Neural progenitor cell (in vitro differentiated cells): ENCODE measurements around the gene CSRNP3.

Source experiments
- EZH2 ChIP-seq: fragments of 200-600 bp; sonication (generic); IDR thresholded peaks from 2 replicates; pipeline ENCODE4 v1.6.1; 2017; ENCODE audit warnings: antibody characterized with exemption, mild to moderate bottlenecking, moderate library complexity
- EZH2phosphoT487 ChIP-seq: fragments of 200-600 bp; sonication (generic); IDR thresholded peaks from 2 replicates; pipeline ENCODE4 v1.6.1; 2017; ENCODE audit warnings: antibody characterized with exemption
- TF ChIP-seq, protein P1 (sequence below): fragments of 200-600 bp; sonication (generic); IDR thresholded peaks from 2 replicates; pipeline ENCODE4 v1.5.1; 2017; ENCODE audit warnings: antibody characterized with exemption, mild to moderate bottlenecking

DNA sequence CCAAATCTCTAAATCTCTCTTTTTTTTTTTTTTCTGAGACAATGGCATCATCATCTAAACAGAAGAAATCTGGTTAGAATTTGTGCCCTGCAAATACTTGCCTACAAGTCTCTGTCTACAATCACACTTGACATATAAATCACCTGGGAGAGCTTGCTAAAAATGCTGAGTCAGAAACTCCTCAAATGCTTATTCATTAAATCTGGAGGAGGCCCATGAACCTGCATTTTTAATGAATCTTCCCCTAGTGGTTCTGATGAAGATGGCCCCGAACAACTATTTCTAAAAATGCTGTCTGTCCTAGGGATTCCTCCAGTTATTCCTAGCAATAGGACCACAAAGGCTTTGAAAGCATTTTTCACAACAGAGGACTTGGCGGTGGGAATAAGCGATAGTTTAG is 1.6 kb upstream of the CSRNP3 start:
- no peak for TF ChIP-seq EZH2phosphoT487
- TF ChIP-seq, protein P1, sequence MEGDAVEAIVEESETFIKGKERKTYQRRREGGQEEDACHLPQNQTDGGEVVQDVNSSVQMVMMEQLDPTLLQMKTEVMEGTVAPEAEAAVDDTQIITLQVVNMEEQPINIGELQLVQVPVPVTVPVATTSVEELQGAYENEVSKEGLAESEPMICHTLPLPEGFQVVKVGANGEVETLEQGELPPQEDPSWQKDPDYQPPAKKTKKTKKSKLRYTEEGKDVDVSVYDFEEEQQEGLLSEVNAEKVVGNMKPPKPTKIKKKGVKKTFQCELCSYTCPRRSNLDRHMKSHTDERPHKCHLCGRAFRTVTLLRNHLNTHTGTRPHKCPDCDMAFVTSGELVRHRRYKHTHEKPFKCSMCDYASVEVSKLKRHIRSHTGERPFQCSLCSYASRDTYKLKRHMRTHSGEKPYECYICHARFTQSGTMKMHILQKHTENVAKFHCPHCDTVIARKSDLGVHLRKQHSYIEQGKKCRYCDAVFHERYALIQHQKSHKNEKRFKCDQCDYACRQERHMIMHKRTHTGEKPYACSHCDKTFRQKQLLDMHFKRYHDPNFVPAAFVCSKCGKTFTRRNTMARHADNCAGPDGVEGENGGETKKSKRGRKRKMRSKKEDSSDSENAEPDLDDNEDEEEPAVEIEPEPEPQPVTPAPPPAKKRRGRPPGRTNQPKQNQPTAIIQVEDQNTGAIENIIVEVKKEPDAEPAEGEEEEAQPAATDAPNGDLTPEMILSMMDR, result no peak
- TF ChIP-seq EZH2, result no peak
